ENCODE measurements around the gene CRYBA1. TPM values are rescaled to one million over a fixed set of nuclear protein-coding genes. Genes with fewer than 3 reads are reported as not detected.

CRYBA1 gene
- total RNA-seq, 1 experiment from 2014 or later, result not detected

GRCh38 chr17:29293890-29294579 is 47.4 kb downstream of the CRYBA1 start, which contains the start of gene NUFIP2:
TSS of gene NUFIP2 (minus strand) at chr17:29294148. CDS start at chr17:29294059, 89 bp downstream.
- peak within 1 kb of the TSS; percentile 95 for H3K4me2 ChIP-seq (ENCODE audit: low read length)
- H3K4me1 ChIP-seq (ENCODE audit: control insufficient read depth in 1 of 2, insufficient read depth in 2 of 2, low read length in 2 of 2), result peaks cover 11 to 19% of the 10 kb centered on the region in 2 experiments; a peak in 3 of 4 replicates
- peak within 1 kb of the TSS; percentile 97 for H3K4me3 ChIP-seq (replicated peaks in 1 of 2; ENCODE audit: low read depth in 1 of 2, low read length in 2 of 2)
- DNase-seq (ENCODE audit: low read depth, low spot score) (peak; percentile 96), ATAC-seq (peak; percentile 92)
- no peaks in the 10 kb centered on the region for H3K9me2 ChIP-seq (ENCODE audit: insufficient read depth)
- no peaks in the 10 kb centered on the region for H3K9me3 ChIP-seq (ENCODE audit: control insufficient read depth in 1 of 2, insufficient read depth in 1 of 2, low read depth in 1 of 2, low read length in 2 of 2)
- BruUV-seq (replicated peaks), result no TSS peak
- CTCF ChIA-PET, result interaction anchor here (0.9 to 1.3 kb wide), 5 partner anchors 76 to 298 kb away, joined by 3 to 5 read pairs (median 4); no protein-coding TSS in a partner anchor
- H3K79me2 ChIP-seq (ENCODE audit: insufficient read depth, low read length), result peaks cover 48% of the 10 kb centered on the region
- H2AFZ ChIP-seq (ENCODE audit: low read depth, low read length, poor library complexity, severe bottlenecking), result peak within 1 kb of the TSS; percentile 83
- RAD21 ChIA-PET (ENCODE audit: low non-redundant PET in 1 of 2, low total read pairs in 2 of 2, uncharacterized antibody in 2 of 2, unreplicated experiment in 2 of 2), result interaction anchor here in 1 of 2 experiments (0.6 kb wide), 1 partner anchor 13 kb away, joined by 3 read pairs; no protein-coding TSS in a partner anchor
- peaks cover 23% of the 10 kb centered on the region; the same call in 1 of the 2 replicates for H4K20me1 ChIP-seq (ENCODE audit: insufficient read depth)
- H3K27ac ChIP-seq (ENCODE audit: low read depth, low read length), result peak within 1 kb of the TSS; percentile 97
- TF ChIP-seq SIN3A (IDR thresholded peaks at IDR 0.05; ENCODE audit: low read depth) (peak; percentile 99), POLR2AphosphoS5 (IDR thresholded peaks at IDR 0.05; ENCODE audit: low read depth, low read length) (peak; percentile 100), SP1 (IDR thresholded peaks at IDR 0.05; ENCODE audit: low read depth) (peak; percentile 83), YY1 (IDR thresholded peaks at IDR 0.05; ENCODE audit: extremely low read depth, insufficient replicate concordance, low read depth, low read length) (peak; percentile 72), MAX (IDR thresholded peaks at IDR 0.05) (peak; percentile 63), ELF1 (IDR thresholded peaks at IDR 0.05; ENCODE audit: borderline replicate concordance, low read depth) (no peak), POLR2A (IDR thresholded peaks at IDR 0.05; ENCODE audit: borderline replicate concordance, extremely low read depth, insufficient read depth, insufficient read length) (peak; percentile 99)
- TF ChIP-seq, protein P1, sequence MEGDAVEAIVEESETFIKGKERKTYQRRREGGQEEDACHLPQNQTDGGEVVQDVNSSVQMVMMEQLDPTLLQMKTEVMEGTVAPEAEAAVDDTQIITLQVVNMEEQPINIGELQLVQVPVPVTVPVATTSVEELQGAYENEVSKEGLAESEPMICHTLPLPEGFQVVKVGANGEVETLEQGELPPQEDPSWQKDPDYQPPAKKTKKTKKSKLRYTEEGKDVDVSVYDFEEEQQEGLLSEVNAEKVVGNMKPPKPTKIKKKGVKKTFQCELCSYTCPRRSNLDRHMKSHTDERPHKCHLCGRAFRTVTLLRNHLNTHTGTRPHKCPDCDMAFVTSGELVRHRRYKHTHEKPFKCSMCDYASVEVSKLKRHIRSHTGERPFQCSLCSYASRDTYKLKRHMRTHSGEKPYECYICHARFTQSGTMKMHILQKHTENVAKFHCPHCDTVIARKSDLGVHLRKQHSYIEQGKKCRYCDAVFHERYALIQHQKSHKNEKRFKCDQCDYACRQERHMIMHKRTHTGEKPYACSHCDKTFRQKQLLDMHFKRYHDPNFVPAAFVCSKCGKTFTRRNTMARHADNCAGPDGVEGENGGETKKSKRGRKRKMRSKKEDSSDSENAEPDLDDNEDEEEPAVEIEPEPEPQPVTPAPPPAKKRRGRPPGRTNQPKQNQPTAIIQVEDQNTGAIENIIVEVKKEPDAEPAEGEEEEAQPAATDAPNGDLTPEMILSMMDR (IDR thresholded peaks at IDR 0.05 in 2 of 3, conservative IDR thresholded peaks at IDR 0.05 in 1 of 3; ENCODE audit: borderline replicate concordance in 1 of 3, insufficient read depth in 1 of 3, low read depth in 2 of 3, low read length in 2 of 3), result no peak
- H3K9ac ChIP-seq (ENCODE audit: low read length), result peak within 1 kb of the TSS; percentile 94
- no peaks in the 10 kb centered on the region for H3K27me3 ChIP-seq (ENCODE audit: insufficient read depth, low read length)
- POLR2A ChIA-PET, result interaction anchor here (0.6 to 1.9 kb wide), 29 partner anchors 9 to 169 kb away, joined by 3 to 14 read pairs (median 4); partner anchors contain the start of gene MYO18A
- peaks cover 2 to 12% of the 10 kb centered on the region in 2 experiments; a peak in 1 of 4 replicates for H3K36me3 ChIP-seq (ENCODE audit: control insufficient read depth in 1 of 2, insufficient read depth in 2 of 2, low read length in 2 of 2)
- intact Hi-C loops (cut with micrococcal nuclease), result no loop called here
